ENCODE data around the gene ASCL1.

ASCL1 gene

DNA sequence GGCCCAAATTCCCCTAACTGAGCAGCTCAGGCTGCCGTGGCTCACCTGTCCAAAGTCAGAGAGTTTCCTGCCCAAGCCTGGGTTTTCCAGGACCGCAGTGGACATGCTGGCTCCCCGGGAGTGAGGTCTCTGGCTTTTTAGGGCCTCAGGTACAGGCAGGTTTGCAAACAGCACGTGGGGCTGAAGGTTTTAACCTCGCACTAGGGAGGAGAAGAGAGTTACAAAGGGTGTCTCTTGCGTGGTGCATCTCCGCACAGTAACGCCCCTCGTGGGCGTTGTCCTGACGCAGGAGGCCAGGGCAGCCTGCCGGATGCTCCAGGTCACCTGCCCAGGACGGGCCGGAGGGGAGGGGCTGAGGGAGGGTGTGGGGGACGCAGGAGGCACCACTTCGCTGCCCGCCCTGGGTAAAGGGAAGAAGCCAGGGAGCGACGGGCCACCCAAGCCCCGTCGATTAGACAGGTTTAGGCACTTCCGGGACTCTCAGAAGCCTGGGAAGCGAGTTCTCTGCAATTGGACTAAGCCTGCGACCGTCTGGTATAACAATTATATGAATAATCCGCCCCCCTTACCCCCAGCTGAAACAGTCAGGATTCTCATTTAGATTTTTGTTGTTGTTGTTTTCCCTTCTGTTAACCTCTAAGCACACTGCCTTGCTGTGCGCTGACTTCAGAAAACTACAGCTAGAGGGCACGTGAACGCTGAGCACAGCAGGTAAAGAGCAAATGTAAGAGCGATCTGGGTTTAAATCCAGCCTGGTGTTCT lies 40.3 kb upstream of the ASCL1 start, which contains the start of gene PAH:
Gene PAH (minus strand): TSS at position 219 of the 762 bp plus-strand sequence. CDS start 114 bp downstream, at position 105.
- Histone ChIP-seq H3K4me2 (peak within 1 kb of the TSS; percentile 31; the same call in 1 of the 2 replicates), H2AFZ (ENCODE audit: low read depth) (peak within 1 kb of the TSS; percentile 50)

DNA sequence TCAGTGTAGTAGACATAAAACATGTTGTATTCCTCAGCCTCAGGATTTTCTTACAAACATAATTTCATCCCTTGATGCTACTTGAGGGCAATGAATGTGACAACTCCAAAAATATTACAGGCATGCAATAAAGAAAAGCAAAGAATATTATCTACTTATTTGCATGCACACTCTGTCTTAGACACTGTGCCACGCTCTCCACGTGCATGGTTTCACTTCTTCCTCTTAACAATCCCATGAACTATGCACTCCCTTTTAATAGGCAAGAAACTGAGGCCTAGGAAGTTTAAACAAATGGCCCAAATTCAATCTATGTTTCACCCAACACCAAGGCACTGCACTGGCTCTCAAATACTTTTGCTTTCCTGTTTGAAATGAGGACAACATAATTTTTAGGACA lies 38.6 kb upstream of the ASCL1 start:
- H3K4me2 ChIP-seq = no peak overlapping the region
- no peaks in the 10 kb centered on the region for H4K20me1 ChIP-seq (ENCODE audit: insufficient read depth)
- no peaks in the 10 kb centered on the region for H3K4me1 ChIP-seq (ENCODE audit: low read depth, poor library complexity, severe bottlenecking)
- H3K9ac ChIP-seq = no peak overlapping the region
- H2AFZ ChIP-seq (ENCODE audit: low read depth) = no peak overlapping the region
- no peak overlapping the region for H3K4me3 ChIP-seq (IDR thresholded peaks at IDR 0.05; ENCODE audit: insufficient read depth, low read depth, low read length)
- H3K79me2 ChIP-seq (ENCODE audit: insufficient read depth, low read depth) = no peaks in the 10 kb centered on the region
- TF ChIP-seq, protein P1, sequence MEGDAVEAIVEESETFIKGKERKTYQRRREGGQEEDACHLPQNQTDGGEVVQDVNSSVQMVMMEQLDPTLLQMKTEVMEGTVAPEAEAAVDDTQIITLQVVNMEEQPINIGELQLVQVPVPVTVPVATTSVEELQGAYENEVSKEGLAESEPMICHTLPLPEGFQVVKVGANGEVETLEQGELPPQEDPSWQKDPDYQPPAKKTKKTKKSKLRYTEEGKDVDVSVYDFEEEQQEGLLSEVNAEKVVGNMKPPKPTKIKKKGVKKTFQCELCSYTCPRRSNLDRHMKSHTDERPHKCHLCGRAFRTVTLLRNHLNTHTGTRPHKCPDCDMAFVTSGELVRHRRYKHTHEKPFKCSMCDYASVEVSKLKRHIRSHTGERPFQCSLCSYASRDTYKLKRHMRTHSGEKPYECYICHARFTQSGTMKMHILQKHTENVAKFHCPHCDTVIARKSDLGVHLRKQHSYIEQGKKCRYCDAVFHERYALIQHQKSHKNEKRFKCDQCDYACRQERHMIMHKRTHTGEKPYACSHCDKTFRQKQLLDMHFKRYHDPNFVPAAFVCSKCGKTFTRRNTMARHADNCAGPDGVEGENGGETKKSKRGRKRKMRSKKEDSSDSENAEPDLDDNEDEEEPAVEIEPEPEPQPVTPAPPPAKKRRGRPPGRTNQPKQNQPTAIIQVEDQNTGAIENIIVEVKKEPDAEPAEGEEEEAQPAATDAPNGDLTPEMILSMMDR (conservative IDR thresholded peaks at IDR 0.05; ENCODE audit: low read depth, low read length) = no peak
- no peaks in the 10 kb centered on the region for H3K27me3 ChIP-seq (ENCODE audit: insufficient read depth, low read depth)
- H3K36me3 ChIP-seq (ENCODE audit: insufficient read depth) = no peaks in the 10 kb centered on the region
- no peak overlapping the region for H3K27ac ChIP-seq

More for the DNA sequence above, 40.3 kb upstream of the ASCL1 start, which contains the start of gene PAH:
- Histone ChIP-seq H3K4me1 (ENCODE audit: low read depth, poor library complexity, severe bottlenecking) (no peaks in the 10 kb centered on the region), H4K20me1 (ENCODE audit: insufficient read depth) (no peaks in the 10 kb centered on the region), H3K36me3 (ENCODE audit: insufficient read depth) (no peaks in the 10 kb centered on the region), H3K4me3 (IDR thresholded peaks at IDR 0.05; ENCODE audit: insufficient read depth, low read depth, low read length) (no peak within 1 kb of the TSS), H3K27ac (no peak within 1 kb of the TSS), H3K27me3 (ENCODE audit: insufficient read depth, low read depth) (no peaks in the 10 kb centered on the region), H3K79me2 (ENCODE audit: insufficient read depth, low read depth) (no peaks in the 10 kb centered on the region), H3K9ac (no peak within 1 kb of the TSS)
- TF ChIP-seq, protein P1 (conservative IDR thresholded peaks at IDR 0.05; ENCODE audit: low read depth, low read length) = no peak

DNA sequence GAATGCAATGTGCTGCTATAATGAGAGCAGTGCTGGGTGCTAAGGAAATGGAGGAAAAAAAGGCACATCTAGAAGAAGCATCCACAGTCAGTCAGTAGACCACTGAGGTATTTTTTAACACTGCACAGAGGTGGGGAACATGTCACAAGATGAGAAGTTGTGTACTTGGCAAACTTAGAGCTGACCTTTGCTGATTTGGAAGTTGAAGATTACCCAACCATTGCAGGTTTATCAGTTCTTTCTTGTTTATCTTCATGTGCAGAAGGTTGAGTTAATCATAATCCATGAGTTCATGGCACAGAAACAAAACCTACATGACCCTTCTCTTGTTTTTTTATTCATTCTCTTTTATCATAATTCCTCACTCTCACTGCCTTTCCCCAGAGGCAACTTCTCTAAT lies 37.2 kb upstream of the ASCL1 start:
- no peaks in the 10 kb centered on the region for H3K36me3 ChIP-seq (ENCODE audit: insufficient read depth)
- H3K4me3 ChIP-seq (IDR thresholded peaks at IDR 0.05; ENCODE audit: insufficient read depth, low read depth, low read length) = no peak overlapping the region
- TF ChIP-seq, protein P1 (conservative IDR thresholded peaks at IDR 0.05; ENCODE audit: low read depth, low read length) = no peak
- H2AFZ ChIP-seq (ENCODE audit: low read depth) = no peak overlapping the region
- no peaks in the 10 kb centered on the region for H3K27me3 ChIP-seq (ENCODE audit: insufficient read depth, low read depth)
- H3K79me2 ChIP-seq (ENCODE audit: insufficient read depth, low read depth) = no peaks in the 10 kb centered on the region
- H3K9ac ChIP-seq = no peak overlapping the region
- no peak overlapping the region for H3K27ac ChIP-seq
- no peak overlapping the region for H3K4me2 ChIP-seq
- H4K20me1 ChIP-seq (ENCODE audit: insufficient read depth) = no peaks in the 10 kb centered on the region
- no peaks in the 10 kb centered on the region for H3K4me1 ChIP-seq (ENCODE audit: low read depth, poor library complexity, severe bottlenecking)

DNA sequence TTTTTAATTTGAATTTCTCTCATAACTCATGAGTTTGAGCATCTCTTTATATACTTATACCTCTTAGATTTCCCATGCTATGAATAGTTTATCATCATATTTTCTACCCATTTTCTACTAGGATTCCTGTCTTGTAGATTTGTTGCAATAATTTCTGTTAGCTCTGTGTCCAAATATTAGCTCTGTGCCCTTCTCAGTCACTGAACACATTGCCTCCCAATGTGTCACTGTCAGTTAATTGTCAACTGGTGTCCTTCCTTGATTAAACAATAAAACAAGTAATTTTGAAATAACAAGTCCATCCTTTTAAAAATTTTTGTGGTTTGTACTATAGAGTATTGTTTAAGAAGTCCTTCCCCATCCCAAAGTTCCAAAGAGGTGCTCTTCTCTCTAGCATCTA lies 36.2 kb upstream of the ASCL1 start:
- TF ChIP-seq, protein P1 (conservative IDR thresholded peaks at IDR 0.05; ENCODE audit: low read depth, low read length) = no peak
- Histone ChIP-seq H3K36me3 (ENCODE audit: insufficient read depth) (no peaks in the 10 kb centered on the region), H3K9ac (no peak overlapping the region), H3K79me2 (ENCODE audit: insufficient read depth, low read depth) (no peaks in the 10 kb centered on the region), H3K4me3 (IDR thresholded peaks at IDR 0.05; ENCODE audit: insufficient read depth, low read depth, low read length) (no peak overlapping the region), H4K20me1 (ENCODE audit: insufficient read depth) (no peaks in the 10 kb centered on the region), H3K4me1 (ENCODE audit: low read depth, poor library complexity, severe bottlenecking) (no peaks in the 10 kb centered on the region), H3K27ac (no peak overlapping the region), H3K27me3 (ENCODE audit: insufficient read depth, low read depth) (no peaks in the 10 kb centered on the region), H3K4me2 (no peak overlapping the region), H2AFZ (ENCODE audit: low read depth) (no peak overlapping the region)

Measured in KMS-11 (cell line).